Measurements from ENCODE around the gene ARFRP1.
"Not testable (repeated sequence)": the region's sequence is repeated elsewhere in the genome, so short reads cannot be mapped to it uniquely, and the experiment has no call there.

ARFRP1 gene

GRCh38 chr20:63732118-63733095, 24.6 kb upstream of the ARFRP1 start:
- no peak for DNase-seq

- no peak for DNase-seq
Observed at GRCh38 chr20:63731410-63731809, 23.6 kb upstream of the ARFRP1 start.

- DNase-seq, result not testable (repeated sequence)
Observed at GRCh38 chr20:63730189-63730733, 22.5 kb upstream of the ARFRP1 start.

- DNase-seq, result not testable (repeated sequence)
Observed at GRCh38 chr20:63722967-63723622, 15.3 kb upstream of the ARFRP1 start.

- no peak for DNase-seq
Observed at GRCh38 chr20:63718996-63719395, 11.2 kb upstream of the ARFRP1 start.

- DNase-seq, result no peak
Observed at GRCh38 chr20:63714858-63715257, 7.1 kb upstream of the ARFRP1 start.

- no peak for DNase-seq
Observed at GRCh38 chr20:63712191-63712590, 4.4 kb upstream of the ARFRP1 start.

GRCh38 chr20:63711085-63711645, 3.4 kb upstream of the ARFRP1 start:
- no peak for DNase-seq

GRCh38 chr20:63709149-63709527, 1.4 kb upstream of the ARFRP1 start:
- no peak for DNase-seq

GRCh38 chr20:63708301-63709148, 749 bp upstream of the ARFRP1 start:
- DNase-seq, result no peak

- DNase-seq, result peak; percentile 72
Observed at GRCh38 chr20:63706852-63707557, 771 bp downstream of the ARFRP1 start.

- no peak for DNase-seq
Observed at GRCh38 chr20:63706027-63706695, 1.6 kb downstream of the ARFRP1 start.

GRCh38 chr20:63705232-63706026, 2.3 kb downstream of the ARFRP1 start:
- no peak for DNase-seq

GRCh38 chr20:63704749-63705117, 3.0 kb downstream of the ARFRP1 start:
- DNase-seq, result no peak

GRCh38 chr20:63703976-63704748, 3.6 kb downstream of the ARFRP1 start:
- no peak for DNase-seq

GRCh38 chr20:63703471-63703975, 4.3 kb downstream of the ARFRP1 start:
- DNase-seq, result no peak

GRCh38 chr20:63702751-63703470, 4.9 kb downstream of the ARFRP1 start:
- no peak for DNase-seq

- no peak for DNase-seq
Observed at GRCh38 chr20:63702036-63702665, 5.6 kb downstream of the ARFRP1 start.

Measured in activated CD4-positive, alpha-beta T cell treated with anti-CD3 and anti-CD28 coated beads, Interleukin-2, Interleukin-6, amounts not matched to agents 100 ng/mL and 50 ng/mL, durations not matched to agents 16 hours and 8 hours (primary cell).